ENCODE results near the gene CLPTM1.
"Not testable (repeated sequence)": the region's sequence is repeated elsewhere in the genome, so short reads cannot be mapped to it uniquely, and the experiment has no call there.

CLPTM1 gene

GRCh38 chr19:44999131-44999925 is 44.1 kb downstream of the CLPTM1 start:
- H3K27ac ChIP-seq, H3K4me3 ChIP-seq: not testable (repeated sequence)

- Histone ChIP-seq H3K4me3 (peak overlapping the region in 6 of 7 experiments; percentile 11 to 95 (median 82)), H3K27ac (peak overlapping the region in 18 of 21 experiments; percentile 5 to 100 (median 74))
These were observed 45.5 kb downstream of the CLPTM1 start for GRCh38 chr19:45000665-45001064.

GRCh38 chr19:45001087-45001739 is 46.0 kb downstream of the CLPTM1 start, which contains the start of gene RELB:
Gene RELB, plus strand, starts transcription at chr19:45001464. Its CDS starts 116 bp downstream, at chr19:45001580.
- Histone ChIP-seq H3K4me3 (peak within 1 kb of the TSS; percentile 77 to 95 (median 88)), H3K27ac (peak within 1 kb of the TSS; percentile 94 to 100 (median 99))

- Histone ChIP-seq H3K4me3 (no peak overlapping the region), H3K27ac (no peak overlapping the region)
These were observed 48.3 kb downstream of the CLPTM1 start for GRCh38 chr19:45003485-45003884.

- H3K4me3 ChIP-seq: no peak overlapping the region
- H3K27ac ChIP-seq: no peak overlapping the region
These were observed 50.6 kb downstream of the CLPTM1 start for GRCh38 chr19:45005787-45006186.

- Histone ChIP-seq H3K4me3 (no peak overlapping the region), H3K27ac (peak overlapping the region in 1 of 21 experiments; percentile 17)
These were observed 53.4 kb downstream of the CLPTM1 start for GRCh38 chr19:45008552-45008951.

- H3K4me3 ChIP-seq: no peak overlapping the region
- no peak overlapping the region for H3K27ac ChIP-seq
These were observed 54.6 kb downstream of the CLPTM1 start for GRCh38 chr19:45009625-45010255.

GRCh38 chr19:45010306-45010705 is 55.1 kb downstream of the CLPTM1 start:
- H3K4me3 ChIP-seq: no peak overlapping the region
- H3K27ac ChIP-seq: no peak overlapping the region

GRCh38 chr19:45011959-45012358 is 56.8 kb downstream of the CLPTM1 start:
- H3K27ac ChIP-seq: no peak overlapping the region
- no peak overlapping the region for H3K4me3 ChIP-seq

- Histone ChIP-seq H3K27ac (peak overlapping the region in 7 of 21 experiments; percentile 5 to 81 (median 41)), H3K4me3 (no peak overlapping the region)
These were observed 61.5 kb downstream of the CLPTM1 start for GRCh38 chr19:45016388-45017314.

GRCh38 chr19:45019187-45019586 is 64.0 kb downstream of the CLPTM1 start:
- no peak overlapping the region for H3K27ac ChIP-seq

GRCh38 chr19:45020071-45020470 is 64.9 kb downstream of the CLPTM1 start:
- no peak overlapping the region for H3K27ac ChIP-seq
- no peak overlapping the region for H3K4me3 ChIP-seq

More at GRCh38 chr19:45019187-45019586, 64.0 kb downstream of the CLPTM1 start:
- no peak overlapping the region for H3K4me3 ChIP-seq

- no peak overlapping the region for H3K4me3 ChIP-seq
These were observed 66.8 kb downstream of the CLPTM1 start for GRCh38 chr19:45021971-45022370.

GRCh38 chr19:45023048-45023447 is 67.9 kb downstream of the CLPTM1 start:
- no peak overlapping the region for H3K4me3 ChIP-seq

More at GRCh38 chr19:45021971-45022370, 66.8 kb downstream of the CLPTM1 start:
- no peak overlapping the region for H3K27ac ChIP-seq

GRCh38 chr19:45025264-45025663 is 70.1 kb downstream of the CLPTM1 start:
- H3K4me3 ChIP-seq: no peak overlapping the region

More at GRCh38 chr19:45023048-45023447, 67.9 kb downstream of the CLPTM1 start:
- H3K27ac ChIP-seq: no peak overlapping the region

GRCh38 chr19:45027371-45027770 is 72.2 kb downstream of the CLPTM1 start:
- no peak overlapping the region for H3K4me3 ChIP-seq

More at GRCh38 chr19:45025264-45025663, 70.1 kb downstream of the CLPTM1 start:
- H3K27ac ChIP-seq: no peak overlapping the region

GRCh38 chr19:45030825-45031224 is 75.6 kb downstream of the CLPTM1 start:
- H3K27ac ChIP-seq: no peak overlapping the region

More at GRCh38 chr19:45027371-45027770, 72.2 kb downstream of the CLPTM1 start:
- no peak overlapping the region for H3K27ac ChIP-seq

GRCh38 chr19:45032421-45032820 is 77.2 kb downstream of the CLPTM1 start:
- H3K27ac ChIP-seq: no peak overlapping the region
- no peak overlapping the region for H3K4me3 ChIP-seq

More at GRCh38 chr19:45030825-45031224, 75.6 kb downstream of the CLPTM1 start:
- no peak overlapping the region for H3K4me3 ChIP-seq

- no peak overlapping the region for H3K27ac ChIP-seq
- no peak overlapping the region for H3K4me3 ChIP-seq
These were observed 80.6 kb downstream of the CLPTM1 start for GRCh38 chr19:45035755-45036154.

Data from skin epidermis (tissue), 12 donors.